ENCODE measurements around the gene CD52.

CD52 gene

GRCh38 chr1:26317612-26318337 is at the start of gene CD52:
Gene CD52 (plus strand): TSS chr1:26317958. CDS start chr1:26318018, 60 bp downstream.
- DNase-seq = peak; percentile 79

GRCh38 chr1:26268290-26269197 is 49.2 kb upstream of the CD52 start:
- no peak for DNase-seq

GRCh38 chr1:26269198-26269550 is 48.6 kb upstream of the CD52 start:
- DNase-seq = no peak

- DNase-seq = peak; percentile 41
These were observed 42.8 kb upstream of the CD52 start for GRCh38 chr1:26274801-26275425.

GRCh38 chr1:26275580-26276431 is 42.0 kb upstream of the CD52 start:
- peak; percentile 88 for DNase-seq

GRCh38 chr1:26276432-26276838 is 41.3 kb upstream of the CD52 start:
- no peak for DNase-seq

- no peak for DNase-seq
These were observed 40.5 kb upstream of the CD52 start for GRCh38 chr1:26277261-26277661.

GRCh38 chr1:26277719-26278118 is 40.0 kb upstream of the CD52 start:
- DNase-seq = no peak

- DNase-seq = no peak
These were observed 39.5 kb upstream of the CD52 start for GRCh38 chr1:26278303-26278702.

GRCh38 chr1:26278724-26279455 is 38.9 kb upstream of the CD52 start:
- peak; percentile 69 for DNase-seq

GRCh38 chr1:26279456-26280332 is 38.1 kb upstream of the CD52 start, which contains the start of gene SH3BGRL3:
Gene SH3BGRL3 (plus strand): TSS chr1:26280086. CDS start chr1:26280156, 70 bp downstream.
- DNase-seq = peak; percentile 89

GRCh38 chr1:26280333-26281042 is 37.3 kb upstream of the CD52 start:
- peak; percentile 60 for DNase-seq

GRCh38 chr1:26281091-26281958 is 36.4 kb upstream of the CD52 start:
- no peak for DNase-seq

GRCh38 chr1:26281971-26282370 is 35.8 kb upstream of the CD52 start:
- peak; percentile 23 for DNase-seq

GRCh38 chr1:26282401-26282918 is 35.3 kb upstream of the CD52 start:
- no peak for DNase-seq

GRCh38 chr1:26283279-26283853 is 34.4 kb upstream of the CD52 start:
- DNase-seq = no peak

- DNase-seq = no peak
These were observed 33.7 kb upstream of the CD52 start for GRCh38 chr1:26283871-26284596.
